GM23338 (cell line): Measurements from ENCODE around the gene FLOT1. TPM values are rescaled to one million over a fixed set of nuclear protein-coding genes. Genes with fewer than 3 reads are reported as not detected.

ENCODE experiments used
- ATAC-seq: fragments of 200-7000 bp; cut with Tn5 transposase; 3 replicates; pipeline ENCODE4 v1.9.1; 2020
- DNase-seq: peaks from one replicate; pipeline ENCODE4 v3.0.0-alpha.2; 2015; ENCODE audit warnings: low spot score
- H2AFZ ChIP-seq: fragments of 200-600 bp; sonication (generic); 2 replicates; pipeline ENCODE4 v1.8.0; 2016; ENCODE audit warnings: antibody characterized with exemption, mild to moderate bottlenecking, moderate library complexity
- H3F3A ChIP-seq: fragments of 200-600 bp; sonication (generic); replicated peaks from 2 replicates; pipeline ENCODE4 v1.8.0; 2017; ENCODE audit warnings: antibody characterized with exemption, mixed run types, low read depth
- H3K27ac ChIP-seq: fragments of 200-600 bp; sonication (generic); 2 replicates; pipeline ENCODE4 v1.6.1; 2016; ENCODE audit warnings: low read depth
- H3K27me3 ChIP-seq: fragments of 200-600 bp; sonication (generic); 2 replicates; pipeline ENCODE4 v1.8.0; 2016; ENCODE audit warnings: mild to moderate bottlenecking, mixed run types, moderate library complexity; ENCODE audit not compliant: insufficient read depth
- H3K36me3 ChIP-seq: fragments of 200-600 bp; sonication (generic); 2 replicates; pipeline ENCODE4 v1.8.0; 2016; ENCODE audit warnings: mild to moderate bottlenecking; ENCODE audit not compliant: insufficient read depth
- H3K4me1 ChIP-seq: fragments of 200-600 bp; sonication (generic); 2 replicates; pipeline ENCODE4 v1.8.0; 2016; ENCODE audit warnings: mild to moderate bottlenecking, moderate library complexity; ENCODE audit not compliant: insufficient read depth
- H3K4me2 ChIP-seq: fragments of 200-600 bp; sonication (generic); 2 replicates; pipeline ENCODE4 v1.7.1; 2017; ENCODE audit warnings: mixed run types
- H3K4me3 ChIP-seq: fragments of 200-600 bp; sonication (generic); 2 replicates; pipeline ENCODE4 v1.6.1; 2016; ENCODE audit warnings: mixed run types
- H3K79me2 ChIP-seq: fragments of 200-600 bp; sonication (generic); replicated peaks from 2 replicates; pipeline ENCODE4 v1.8.0; 2017; ENCODE audit warnings: mild to moderate bottlenecking; ENCODE audit not compliant: insufficient read depth
- H3K9me2 ChIP-seq: fragments of 200-600 bp; sonication (generic); 2 replicates; pipeline ENCODE4 v1.8.0; 2017; ENCODE audit not compliant: insufficient read depth
- H4K20me1 ChIP-seq: fragments of 200-600 bp; sonication (generic); replicated peaks from 2 replicates; pipeline ENCODE4 v1.8.0; 2017; ENCODE audit warnings: mild to moderate bottlenecking; ENCODE audit not compliant: insufficient read depth
- H3K27ac Mint-ChIP-seq: 2 replicates; pipeline ENCODE4 v1.8.0; 2020; ENCODE audit warnings: inconsistent platforms, mild to moderate bottlenecking, moderate library complexity, mixed read lengths
- H3K27me3 Mint-ChIP-seq: 3 replicates; pipeline ENCODE4 v1.8.0; 2022; ENCODE audit warnings: low read depth, mild to moderate bottlenecking, moderate library complexity, mixed read lengths, inconsistent platforms; ENCODE audit not compliant: insufficient read depth, poor library complexity
- H3K36me3 Mint-ChIP-seq: 3 replicates; pipeline ENCODE4 v1.8.0; 2021; ENCODE audit warnings: low read depth, mild to moderate bottlenecking, inconsistent platforms, moderate library complexity, mixed read lengths
- H3K4me1 Mint-ChIP-seq: 3 replicates; pipeline ENCODE4 v1.8.0; 2020; ENCODE audit warnings: mild to moderate bottlenecking, inconsistent platforms, mixed read lengths
- H3K4me3 Mint-ChIP-seq: 3 replicates; pipeline ENCODE4 v1.8.0; 2021; ENCODE audit warnings: moderate library complexity, mild to moderate bottlenecking, inconsistent platforms, mixed read lengths
- H3K9me3 Mint-ChIP-seq: 3 replicates; pipeline ENCODE4 v1.8.0; 2020; ENCODE audit warnings: moderate library complexity, mild to moderate bottlenecking, inconsistent platforms, mixed read lengths
- EZH2 ChIP-seq: fragments of 200-600 bp; sonication (generic); IDR thresholded peaks from one replicate; pipeline ENCODE4 v1.8.0; 2017; ENCODE audit warnings: antibody characterized with exemption, mild to moderate bottlenecking, low read depth; ENCODE audit not compliant: unreplicated experiment
- EZH2phosphoT487 ChIP-seq: fragments of 200-600 bp; sonication (generic); IDR thresholded peaks from one replicate; pipeline ENCODE4 v1.8.1; 2018; ENCODE audit warnings: antibody characterized with exemption; ENCODE audit not compliant: unreplicated experiment
- JUNB ChIP-seq: IDR thresholded peaks from one replicate; pipeline ENCODE4 v1.6.1; 2016; ENCODE audit warnings: antibody characterized with exemption; ENCODE audit not compliant: unreplicated experiment
- NANOG ChIP-seq: IDR thresholded peaks from 2 replicates; pipeline ENCODE4 v1.6.1; 2016; ENCODE audit warnings: antibody characterized with exemption, borderline replicate concordance
- POLR2AphosphoS5 ChIP-seq: IDR thresholded peaks from 2 replicates; pipeline ENCODE4 v1.6.1; 2016; ENCODE audit warnings: antibody characterized with exemption, low read depth
- REST ChIP-seq: IDR thresholded peaks from one replicate; pipeline ENCODE4 v1.6.1; 2018; ENCODE audit warnings: antibody characterized with exemption; ENCODE audit not compliant: unreplicated experiment
- ZNF114 ChIP-seq: fragments of 250-450 bp; sonication (Bioruptor Pico); IDR thresholded peaks from 2 replicates; pipeline ENCODE4 v1.5.0; 2020; ENCODE audit warnings: mild to moderate bottlenecking, moderate library complexity
- ZNF331 ChIP-seq: fragments of 250-450 bp; sonication (Bioruptor Pico); IDR thresholded peaks from 2 replicates; pipeline ENCODE4 v1.5.0; 2020; ENCODE audit warnings: low read depth, mild to moderate bottlenecking, moderate library complexity
- ZNF462 ChIP-seq: fragments of 250-450 bp; sonication (Bioruptor Pico); IDR thresholded peaks from 2 replicates; pipeline ENCODE4 v1.5.0; 2020; ENCODE audit warnings: mild to moderate bottlenecking, moderate library complexity
- polyA plus RNA-seq: library from polyadenylated mRNA; unstranded; fragments of >200 nt; fragmentation: Nextera tagmentation; extraction: Ambion mirVana; gene quantifications from 2 replicates; pipeline ENCODE4 v1.2.1, GENCODE V29; 2016
- total RNA-seq: library from RNA; depleted of rRNA; stranded (reverse); fragments of >200 nt; shearing (Covaris generic); gene quantifications from 2 replicates; pipeline ENCODE4 v1.2.3, GENCODE V29; 2014

Gene FLOT1
- total and polyA plus RNA-seq, 2 experiments from 2014 or later, result 72.2 to 94.5 TPM

GRCh38 chr6:30711758-30712380, 30.6 kb downstream of the FLOT1 start (continued):
- no peak for TF ChIP-seq ZNF462 (CRISPR knock-in tag)
- no peak for TF ChIP-seq EZH2
- no peak for TF ChIP-seq JUNB
- no peak for TF ChIP-seq ZNF331
- no peak for TF ChIP-seq NANOG
- TF ChIP-seq EZH2phosphoT487, result no peak

GRCh38 chr6:30709101-30709868, 33.2 kb downstream of the FLOT1 start:
- peaks cover 14% of the 10 kb centered on the region for H4K20me1 ChIP-seq
- 0 out of 2 replicates have a peak, but pooled peaks cover 3% of the 10 kb centered on the region for H3F3A ChIP-seq
- H3K36me3 ChIP-seq, result peaks cover 35% of the 10 kb centered on the region
- H3K4me3 ChIP-seq, result no peak overlapping the region
- no peak overlapping the region for H2AFZ ChIP-seq
- no peaks in the 10 kb centered on the region for H3K27me3 ChIP-seq
- no peak overlapping the region for H3K27ac ChIP-seq
- DNase-seq (no peak), ATAC-seq (no peak)
- no peaks in the 10 kb centered on the region for H3K79me2 ChIP-seq
- no peaks in the 10 kb centered on the region for H3K9me2 ChIP-seq
- H3K4me2 ChIP-seq, result no peak overlapping the region
- Mint-ChIP-seq H3K36me3 (peaks cover 83% of the 10 kb centered on the region), H3K27ac (no peak overlapping the region), H3K4me1 (peaks cover 7% of the 10 kb centered on the region), H3K4me3 (no peak overlapping the region), H3K27me3 (peaks cover 3% of the 10 kb centered on the region), H3K9me3 (no peaks in the 10 kb centered on the region; the same call in 1 of the 3 replicates)
- H3K4me1 ChIP-seq, result no peaks in the 10 kb centered on the region
- TF ChIP-seq JUNB (no peak), ZNF114 (CRISPR knock-in tag) (no peak), REST (no peak), POLR2AphosphoS5 (no peak), ZNF331 (no peak), NANOG (no peak)
